ENCODE results near the gene RRP15. TPM values are rescaled to one million over a fixed set of nuclear protein-coding genes. Genes with fewer than 3 reads are reported as not detected.

The RRP15 gene
- total RNA-seq, 1 experiment from 2014 or later: 25.6 TPM

GRCh38 chr1:218330043-218330623, 45.0 kb downstream of the RRP15 start:
- Histone ChIP-seq H3K4me2 (ENCODE audit: low read length) (peak overlapping the region; percentile 12), H3K9me2 (replicated peaks; ENCODE audit: low read length) (no peaks in the 10 kb centered on the region), H3K9me3 (ENCODE audit: low read length) (no peaks in the 10 kb centered on the region), H3F3A (ENCODE audit: low read length, unreplicated experiment) (no peaks in the 10 kb centered on the region), H3K4me1 (ENCODE audit: insufficient read depth, low read length) (peaks cover 10% of the 10 kb centered on the region; the same call in 1 of the 2 replicates), H2AFZ (ENCODE audit: low read length) (no peak overlapping the region), H3K27me3 (ENCODE audit: low read length) (no peaks in the 10 kb centered on the region), H3K4me3 (ENCODE audit: low read length) (no peak overlapping the region), H3K9ac (ENCODE audit: low read length) (no peak overlapping the region), H3K79me2 (ENCODE audit: low read length) (0 out of 2 replicates have a peak, but pooled peaks cover 6% of the 10 kb centered on the region), H3K27ac (ENCODE audit: low read length) (no peak overlapping the region), H4K20me1 (ENCODE audit: low read length) (no peaks in the 10 kb centered on the region), H3K36me3 (ENCODE audit: low read depth, low read length) (peaks cover 13% of the 10 kb centered on the region; the same call in 1 of the 2 replicates)
- no TSS peak for BruUV-seq (replicated peaks)
- TF ChIP-seq EZH2 (IDR thresholded peaks at IDR 0.05; ENCODE audit: low read length, unreplicated experiment) (no peak), CTCF (conservative IDR thresholded peaks at IDR 0.05; ENCODE audit: low read depth, low read length) (peak; percentile 99), EZH2phosphoT487 (IDR thresholded peaks at IDR 0.05; ENCODE audit: borderline replicate concordance, low read length) (no peak)
- DNase-seq (peak; percentile 81), ATAC-seq (peak; percentile 75)
- ChIA-PET CTCF (interaction anchor here (0.6 to 1.3 kb wide), 6 partner anchors 31 to 1331 kb away, joined by 3 to 7 read pairs (median 4); no protein-coding TSS in a partner anchor), POLR2A (ENCODE audit: unreplicated experiment) (no interaction called here)
- intact Hi-C loops (cut with micrococcal nuclease): loop anchor here (1.0 to 5.0 kb wide), 7 partner anchors 31 to 1482 kb away; no protein-coding TSS in a partner anchor

- Histone ChIP-seq H3K27ac (ENCODE audit: low read length) (no peak overlapping the region), H3K4me2 (ENCODE audit: low read length) (no peak overlapping the region), H3K4me1 (ENCODE audit: insufficient read depth, low read length) (peaks cover 10% of the 10 kb centered on the region; the same call in 1 of the 2 replicates), H3K9me2 (replicated peaks; ENCODE audit: low read length) (no peaks in the 10 kb centered on the region), H3K9ac (ENCODE audit: low read length) (no peak overlapping the region), H2AFZ (ENCODE audit: low read length) (no peak overlapping the region), H3K9me3 (ENCODE audit: low read length) (no peaks in the 10 kb centered on the region), H3K4me3 (ENCODE audit: low read length) (no peak overlapping the region), H3F3A (ENCODE audit: low read length, unreplicated experiment) (no peaks in the 10 kb centered on the region), H3K27me3 (ENCODE audit: low read length) (no peaks in the 10 kb centered on the region), H4K20me1 (ENCODE audit: low read length) (no peaks in the 10 kb centered on the region), H3K36me3 (ENCODE audit: low read depth, low read length) (peaks cover 14% of the 10 kb centered on the region; the same call in 1 of the 2 replicates), H3K79me2 (ENCODE audit: low read length) (no peaks in the 10 kb centered on the region)
- no peak for ATAC-seq
- intact Hi-C loops (cut with micrococcal nuclease): loop anchor here (5.0 kb wide), 2 partner anchors 870 to 1085 kb away; no protein-coding TSS in a partner anchor
- no peak for TF ChIP-seq EZH2phosphoT487 (IDR thresholded peaks at IDR 0.05; ENCODE audit: borderline replicate concordance, low read length)
- no peak for TF ChIP-seq CTCF (conservative IDR thresholded peaks at IDR 0.05; ENCODE audit: low read depth, low read length)
- no peak for TF ChIP-seq EZH2 (IDR thresholded peaks at IDR 0.05; ENCODE audit: low read length, unreplicated experiment)
- POLR2A ChIA-PET (ENCODE audit: unreplicated experiment): no interaction called here
- DNase-seq: peak; percentile 34
- CTCF ChIA-PET: no interaction called here
- no TSS peak for BruUV-seq (replicated peaks)
These were observed 47.3 kb downstream of the RRP15 start for GRCh38 chr1:218332416-218332815.

- CTCF ChIA-PET: interaction anchor here (0.6 kb wide), 1 partner anchor 203 kb away, joined by 3 read pairs; no protein-coding TSS in a partner anchor
- ATAC-seq: no peak
- no peaks in the 10 kb centered on the region for H3F3A ChIP-seq (ENCODE audit: low read length, unreplicated experiment)
- POLR2A ChIA-PET (ENCODE audit: unreplicated experiment): no interaction called here
- no peak overlapping the region for H3K4me2 ChIP-seq (ENCODE audit: low read length)
- no peak overlapping the region for H2AFZ ChIP-seq (ENCODE audit: low read length)
- no peaks in the 10 kb centered on the region for H4K20me1 ChIP-seq (ENCODE audit: low read length)
- H3K9ac ChIP-seq (ENCODE audit: low read length): no peak overlapping the region
- H3K9me3 ChIP-seq (ENCODE audit: low read length): no peaks in the 10 kb centered on the region
- H3K79me2 ChIP-seq (ENCODE audit: low read length): no peaks in the 10 kb centered on the region
- H3K9me2 ChIP-seq (replicated peaks; ENCODE audit: low read length): no peaks in the 10 kb centered on the region
- no peak for TF ChIP-seq CTCF (conservative IDR thresholded peaks at IDR 0.05; ENCODE audit: low read depth, low read length)
- TF ChIP-seq EZH2phosphoT487 (IDR thresholded peaks at IDR 0.05; ENCODE audit: borderline replicate concordance, low read length): no peak
- no peak for TF ChIP-seq EZH2 (IDR thresholded peaks at IDR 0.05; ENCODE audit: low read length, unreplicated experiment)
- H3K36me3 ChIP-seq (ENCODE audit: low read depth, low read length): peaks cover 12% of the 10 kb centered on the region; the same call in 1 of the 2 replicates
- BruUV-seq (replicated peaks): no TSS peak
- H3K4me3 ChIP-seq (ENCODE audit: low read length): no peak overlapping the region
- H3K4me1 ChIP-seq (ENCODE audit: insufficient read depth, low read length): peaks cover 14% of the 10 kb centered on the region
- DNase-seq: no peak
- no peaks in the 10 kb centered on the region for H3K27me3 ChIP-seq (ENCODE audit: low read length)
- H3K27ac ChIP-seq (ENCODE audit: low read length): no peak overlapping the region
- intact Hi-C loops (cut with micrococcal nuclease): no loop called here
These were observed 51.2 kb downstream of the RRP15 start for GRCh38 chr1:218336328-218336727.

All from PC-3 (cell line).